Inferior parietal cortex (tissue), 1 donor: ENCODE data around the gene SNX11.

Experiments
- DNase-seq: peaks from one replicate; pipeline ENCODE4 v3.0.0-alpha.2; 2016; ENCODE audit errors: extremely low spot score

Gene SNX11

GRCh38 chr17:48161127-48161905, 53.8 kb downstream of the SNX11 start:
- DNase-seq: no peak

GRCh38 chr17:48162306-48162934, 54.9 kb downstream of the SNX11 start:
- no peak for DNase-seq

- no peak for DNase-seq
Measured at GRCh38 chr17:48162946-48163506, 55.5 kb downstream of the SNX11 start.

GRCh38 chr17:48163809-48164208, 56.2 kb downstream of the SNX11 start:
- DNase-seq: no peak

GRCh38 chr17:48169926-48170325, 62.4 kb downstream of the SNX11 start:
- DNase-seq: no peak
